Esophagus squamous epithelium (tissue), 4 donors: ENCODE data around the gene EPGN.

Experiments used
- CTCF ChIP-seq, 6 experiments: fragments of 450-650 bp in 4 of 6; fragments of 200-600 bp in 2 of 6; sonication (generic) in 2 of 6; IDR thresholded peaks; one replicate each; pipeline ENCODE4 v1.5.1; 2016 to 2019; ENCODE audit warnings: antibody characterized with exemption in 6 of 6, mild to moderate bottlenecking in 4 of 6, moderate library complexity in 4 of 6
- POLR2A ChIP-seq, 4 donors: fragments of 450-650 bp; IDR thresholded peaks; one replicate each; pipeline ENCODE4 v1.6.1; 2017; ENCODE audit warnings: antibody characterized with exemption in 4 of 4, mild to moderate bottlenecking in 4 of 4, moderate library complexity in 3 of 4

- TF ChIP-seq POLR2A (IDR thresholded peaks at IDR 0.05) = no peak
- no peak for TF ChIP-seq CTCF (IDR thresholded peaks at IDR 0.05)
Observed at GRCh38 chr4:74315376-74315775, 7.1 kb downstream of the EPGN start.
